Astrocyte (in vitro differentiated cells and primary cell): Measurements from ENCODE around the gene EBPL. TPM values are rescaled to one million over a fixed set of nuclear protein-coding genes. Genes with fewer than 3 reads are reported as not detected.

ENCODE experiments used
- DNase-seq: peaks from one replicate; pipeline ENCODE4 v3.0.0-alpha.2; 2010; ENCODE audit warnings: low read depth
- FAIRE-seq: peaks from 2 replicates; lab custom pipeline; 2011; peaks lifted over from hg19 to GRCh38; lab: Jason Lieb, UNC
- H2AFZ ChIP-seq: 2 replicates; pipeline ENCODE4 v1.6.0; 2012; ENCODE audit warnings: low read depth, low read length, inconsistent platforms
- H3K27ac ChIP-seq: 2 replicates; pipeline ENCODE4 v1.5.1; 2011; ENCODE audit warnings: low read depth, low read length, inconsistent platforms
- H3K27me3 ChIP-seq: 2 replicates; pipeline ENCODE4 v1.6.0; 2011; ENCODE audit warnings: low read length, inconsistent platforms; ENCODE audit not compliant: insufficient read depth
- H3K36me3 ChIP-seq: 2 replicates; pipeline ENCODE4 v1.5.1; 2011; ENCODE audit warnings: low read length, inconsistent platforms; ENCODE audit not compliant: insufficient read depth
- H3K4me1 ChIP-seq: 2 replicates; pipeline ENCODE4 v1.5.1; 2011; ENCODE audit warnings: low read length, inconsistent platforms; ENCODE audit not compliant: insufficient read depth
- H3K4me2 ChIP-seq: 2 replicates; pipeline ENCODE4 v1.6.0; 2012; ENCODE audit warnings: low read length, inconsistent platforms
- H3K4me3 ChIP-seq: 2 replicates; pipeline ENCODE4 v1.5.1; 2011; ENCODE audit warnings: low read depth, mild to moderate bottlenecking, low read length, inconsistent platforms; ENCODE audit not compliant: insufficient read depth
- H3K79me2 ChIP-seq: 2 replicates; pipeline ENCODE4 v1.6.0; 2012; ENCODE audit warnings: mild to moderate bottlenecking, low read length, inconsistent platforms; ENCODE audit not compliant: insufficient read depth
- H3K9ac ChIP-seq: 2 replicates; pipeline ENCODE4 v1.6.0; 2012; ENCODE audit warnings: mild to moderate bottlenecking, low read length, inconsistent platforms
- H3K9me3 ChIP-seq: 2 replicates; pipeline ENCODE4 v1.5.1; 2012; ENCODE audit warnings: low read depth, mild to moderate bottlenecking, low read length, inconsistent platforms; ENCODE audit not compliant: insufficient read depth
- H4K20me1 ChIP-seq: 2 replicates; pipeline ENCODE4 v1.6.0; 2012; ENCODE audit warnings: low read length, inconsistent platforms; ENCODE audit not compliant: insufficient read depth
- H3K27ac Mint-ChIP-seq: one replicate; pipeline ENCODE4 v1.8.0; 2021; ENCODE audit warnings: mild to moderate bottlenecking, mixed read lengths; ENCODE audit not compliant: unreplicated experiment
- H3K27me3 Mint-ChIP-seq: one replicate; pipeline ENCODE4 v1.8.0; 2021; ENCODE audit warnings: low read depth, mixed read lengths; ENCODE audit not compliant: unreplicated experiment
- H3K36me3 Mint-ChIP-seq: one replicate; pipeline ENCODE4 v1.8.0; 2021; ENCODE audit warnings: low read depth, mixed read lengths; ENCODE audit not compliant: unreplicated experiment
- H3K4me1 Mint-ChIP-seq: one replicate; pipeline ENCODE4 v1.8.0; 2021; ENCODE audit warnings: low read depth, mixed read lengths; ENCODE audit not compliant: unreplicated experiment
- H3K4me3 Mint-ChIP-seq: one replicate; pipeline ENCODE4 v1.8.0; 2021; ENCODE audit warnings: mild to moderate bottlenecking, moderate library complexity, mixed read lengths; ENCODE audit not compliant: unreplicated experiment
- H3K9me3 Mint-ChIP-seq: one replicate; pipeline ENCODE4 v1.8.0; 2021; ENCODE audit warnings: mild to moderate bottlenecking, mixed read lengths; ENCODE audit not compliant: unreplicated experiment
- EZH2 ChIP-seq: IDR thresholded peaks from 2 replicates; pipeline ENCODE4 v1.6.1; 2012; ENCODE audit warnings: mild to moderate bottlenecking, low read length, inconsistent platforms; ENCODE audit not compliant: insufficient read depth
- total RNA-seq: library from RNA; stranded (reverse); gene quantifications from 2 replicates; pipeline ENCODE4 v1.2.1, GENCODE V29; 2021
- TF ChIP-seq, protein P1 (sequence below): IDR thresholded peaks from 2 replicates; pipeline ENCODE4 v1.5.1; 2011; ENCODE audit warnings: low read depth, mild to moderate bottlenecking, inconsistent platforms, low read length, moderate library complexity; ENCODE audit not compliant: insufficient read depth

Gene EBPL
- total RNA-seq, 1 donor from 2014 or later = 62.1 TPM

DNA sequence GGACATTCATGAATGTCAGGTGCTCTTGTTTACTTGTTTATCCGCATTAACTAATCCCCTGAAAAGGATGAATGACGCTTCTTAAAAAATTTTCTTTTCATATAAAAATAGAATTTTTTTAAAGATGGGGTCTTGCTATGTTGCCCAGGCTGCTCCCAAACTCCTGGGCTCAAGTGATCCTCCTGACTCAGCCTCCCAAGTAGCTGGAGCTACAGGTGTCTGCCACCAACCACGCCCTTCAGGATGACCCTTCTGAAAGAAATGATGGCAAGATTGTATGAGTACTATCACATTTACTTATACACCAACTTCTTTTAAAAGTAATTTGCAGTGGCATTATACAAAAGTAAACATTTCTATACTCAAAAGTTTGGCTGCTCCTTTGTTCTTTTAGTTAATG, 6.2 kb upstream of the EBPL start:
- Histone ChIP-seq H3K4me1 (no peaks in the 10 kb centered on the region), H2AFZ (no peak overlapping the region), H3K27me3 (no peaks in the 10 kb centered on the region), H3K9me3 (no peaks in the 10 kb centered on the region), H3K4me3 (no peak overlapping the region), H4K20me1 (no peaks in the 10 kb centered on the region), H3K36me3 (peaks cover 18% of the 10 kb centered on the region), H3K9ac (no peak overlapping the region), H3K4me2 (no peak overlapping the region), H3K79me2 (no peaks in the 10 kb centered on the region), H3K27ac (no peak overlapping the region)
- FAIRE-seq = no peak
- H3K27me3 Mint-ChIP-seq = no peaks in the 10 kb centered on the region
- no peak overlapping the region for H3K4me3 Mint-ChIP-seq
- H3K9me3 Mint-ChIP-seq = no peaks in the 10 kb centered on the region
- DNase-seq = no peak
- H3K4me1 Mint-ChIP-seq = no peaks in the 10 kb centered on the region
- no peak for TF ChIP-seq EZH2
- TF ChIP-seq, protein P1, sequence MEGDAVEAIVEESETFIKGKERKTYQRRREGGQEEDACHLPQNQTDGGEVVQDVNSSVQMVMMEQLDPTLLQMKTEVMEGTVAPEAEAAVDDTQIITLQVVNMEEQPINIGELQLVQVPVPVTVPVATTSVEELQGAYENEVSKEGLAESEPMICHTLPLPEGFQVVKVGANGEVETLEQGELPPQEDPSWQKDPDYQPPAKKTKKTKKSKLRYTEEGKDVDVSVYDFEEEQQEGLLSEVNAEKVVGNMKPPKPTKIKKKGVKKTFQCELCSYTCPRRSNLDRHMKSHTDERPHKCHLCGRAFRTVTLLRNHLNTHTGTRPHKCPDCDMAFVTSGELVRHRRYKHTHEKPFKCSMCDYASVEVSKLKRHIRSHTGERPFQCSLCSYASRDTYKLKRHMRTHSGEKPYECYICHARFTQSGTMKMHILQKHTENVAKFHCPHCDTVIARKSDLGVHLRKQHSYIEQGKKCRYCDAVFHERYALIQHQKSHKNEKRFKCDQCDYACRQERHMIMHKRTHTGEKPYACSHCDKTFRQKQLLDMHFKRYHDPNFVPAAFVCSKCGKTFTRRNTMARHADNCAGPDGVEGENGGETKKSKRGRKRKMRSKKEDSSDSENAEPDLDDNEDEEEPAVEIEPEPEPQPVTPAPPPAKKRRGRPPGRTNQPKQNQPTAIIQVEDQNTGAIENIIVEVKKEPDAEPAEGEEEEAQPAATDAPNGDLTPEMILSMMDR = no peak
- H3K36me3 Mint-ChIP-seq = peaks cover 6% of the 10 kb centered on the region
- no peak overlapping the region for H3K27ac Mint-ChIP-seq

DNA sequence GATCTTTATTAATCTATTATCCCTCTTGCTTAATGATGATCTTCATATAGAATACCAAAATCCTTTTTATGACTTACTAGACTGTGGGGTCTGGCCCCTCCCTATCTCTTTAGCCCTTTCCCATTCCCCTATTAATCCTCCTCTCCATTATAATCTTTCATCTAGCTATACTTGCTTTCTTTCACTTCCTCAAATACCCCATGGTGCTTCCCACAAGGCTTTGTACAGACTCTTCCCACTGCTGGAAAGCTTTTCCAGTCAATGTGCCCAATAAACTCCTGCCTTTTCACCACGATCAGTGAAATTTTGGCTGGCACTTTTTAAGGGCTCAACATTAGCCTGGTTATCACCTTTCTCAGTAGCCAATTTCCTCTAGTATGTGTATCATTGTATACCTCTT, 3.2 kb upstream of the EBPL start:
- Histone ChIP-seq H3K27ac (no peak overlapping the region), H2AFZ (no peak overlapping the region), H3K36me3 (peaks cover 6% of the 10 kb centered on the region), H3K27me3 (no peaks in the 10 kb centered on the region), H3K4me1 (peaks cover 11% of the 10 kb centered on the region), H3K79me2 (peaks cover 13% of the 10 kb centered on the region), H3K9ac (no peak overlapping the region), H4K20me1 (peaks cover 3% of the 10 kb centered on the region), H3K4me3 (no peak overlapping the region), H3K9me3 (no peaks in the 10 kb centered on the region), H3K4me2 (no peak overlapping the region)
- no peak overlapping the region for H3K27ac Mint-ChIP-seq
- H3K36me3 Mint-ChIP-seq = peaks cover 5% of the 10 kb centered on the region
- TF ChIP-seq, protein P1 = no peak
- no peak for TF ChIP-seq EZH2
- H3K4me1 Mint-ChIP-seq = peaks cover 2% of the 10 kb centered on the region
- H3K4me3 Mint-ChIP-seq = no peak overlapping the region
- no peaks in the 10 kb centered on the region for H3K9me3 Mint-ChIP-seq
- no peak for DNase-seq
- no peak for FAIRE-seq
- no peaks in the 10 kb centered on the region for H3K27me3 Mint-ChIP-seq

- Histone ChIP-seq H3K9ac (no peak overlapping the region), H3K4me2 (no peak overlapping the region), H3K4me3 (no peak overlapping the region), H3K4me1 (peaks cover 11% of the 10 kb centered on the region), H4K20me1 (peaks cover 8% of the 10 kb centered on the region), H3K27me3 (no peaks in the 10 kb centered on the region), H3K27ac (no peak overlapping the region), H2AFZ (no peak overlapping the region), H3K9me3 (no peaks in the 10 kb centered on the region), H3K36me3 (peaks cover 6% of the 10 kb centered on the region), H3K79me2 (peaks cover 17% of the 10 kb centered on the region)
- Mint-ChIP-seq H3K27me3 (no peaks in the 10 kb centered on the region), H3K9me3 (no peaks in the 10 kb centered on the region), H3K4me3 (no peak overlapping the region), H3K4me1 (peaks cover 2% of the 10 kb centered on the region), H3K36me3 (peaks cover 6% of the 10 kb centered on the region), H3K27ac (no peak overlapping the region)
- FAIRE-seq (no peak), DNase-seq (no peak)
- TF ChIP-seq, protein P1 = no peak
- no peak for TF ChIP-seq EZH2
Observed at GRCh38 chr13:49693877-49694276, 2.6 kb upstream of the EBPL start.
